NCI-H187 treated with DMSO at 0.1 percent for 48 hours (cell line): Measurements from ENCODE around the gene RNPEPL1.

Experiments used
- DNase-seq: peaks from one replicate; lab custom pipeline; 2025; lab: John Stamatoyannopoulos, UW

The RNPEPL1 gene

GRCh38 chr2:240565333-240566202 is 2.7 kb upstream of the RNPEPL1 start:
- no peak for DNase-seq

DNA sequence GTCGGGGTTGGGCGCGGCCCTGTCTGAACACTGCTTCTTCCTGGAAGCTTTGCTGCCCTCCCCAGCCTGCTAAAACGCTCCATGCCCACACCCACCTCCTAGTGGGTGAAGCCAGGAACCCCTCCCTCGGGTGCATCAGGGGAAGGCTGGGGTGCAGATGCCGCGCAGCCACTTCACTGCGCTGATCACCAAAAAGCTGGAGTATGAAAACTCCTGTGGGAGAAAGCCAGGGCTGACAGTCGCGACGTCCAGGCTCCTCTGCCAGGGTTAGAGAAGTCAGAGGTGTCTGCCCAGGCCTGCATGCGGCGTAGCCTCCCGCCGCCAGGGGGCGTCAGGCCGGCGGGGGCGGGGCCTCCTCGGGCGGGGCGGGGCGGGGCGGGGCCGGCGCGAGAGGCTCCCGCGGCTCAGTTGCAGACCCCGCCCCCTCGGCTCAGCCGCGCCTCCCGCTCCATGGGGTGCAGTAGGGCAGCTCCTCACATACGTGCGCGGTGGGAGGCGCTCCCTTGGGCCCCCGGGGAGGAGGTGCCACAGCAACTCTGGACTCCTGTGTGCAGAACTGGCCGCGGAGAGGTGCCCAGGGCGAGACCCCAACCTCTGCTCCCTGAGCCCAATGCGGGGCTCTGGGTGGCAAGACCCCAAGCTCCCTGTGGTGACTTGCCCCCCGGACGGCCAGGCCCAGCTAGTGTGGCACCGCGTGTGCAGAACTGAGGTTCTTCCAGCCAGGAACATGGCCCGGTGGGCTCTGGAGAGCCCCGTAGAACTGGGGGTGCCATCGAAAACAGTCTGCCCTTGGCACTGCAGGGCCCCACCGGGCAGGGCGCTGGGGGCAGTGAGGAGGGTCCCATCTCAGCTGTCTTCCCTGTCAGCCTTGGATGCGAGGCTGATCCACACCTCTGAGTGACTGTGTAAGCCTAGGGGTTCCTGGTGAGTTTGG is 1.8 kb upstream of the RNPEPL1 start:
- no peak for DNase-seq

DNA sequence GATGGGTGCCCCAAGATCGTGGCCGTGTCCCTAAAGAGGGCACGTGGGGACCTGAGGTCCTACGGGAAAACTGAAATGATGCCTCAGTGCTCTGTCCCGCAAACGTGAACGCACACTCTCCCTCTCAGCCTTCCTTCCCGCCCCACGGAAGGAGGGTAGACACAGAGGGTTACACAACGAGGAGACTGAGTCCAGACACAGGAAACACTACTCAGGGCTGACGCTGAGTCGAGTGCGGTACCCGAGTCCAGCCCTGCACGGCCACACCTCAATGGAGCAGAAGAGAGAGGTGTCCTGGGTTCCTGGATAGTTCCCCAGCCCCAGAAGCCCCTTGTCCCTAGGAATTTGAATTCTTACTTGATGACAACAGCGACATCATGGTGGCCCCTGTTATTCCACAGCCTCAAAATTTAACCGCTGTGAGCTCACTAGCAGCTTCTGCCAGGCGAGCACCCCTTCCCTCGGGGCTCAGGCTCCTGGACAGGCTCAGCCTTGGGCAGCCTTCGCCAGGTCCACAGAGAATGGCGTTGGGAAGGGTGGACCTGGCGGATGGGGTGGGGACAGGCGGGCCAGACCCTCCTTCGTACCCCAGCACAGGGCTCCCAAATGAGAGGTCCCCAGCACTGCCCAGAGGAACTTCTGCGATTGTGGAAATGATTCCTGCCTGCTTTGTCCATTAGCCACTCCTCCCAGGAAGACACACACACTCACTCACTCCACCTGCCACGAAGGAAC is 980 bp upstream of the RNPEPL1 start:
- no peak for DNase-seq

DNA sequence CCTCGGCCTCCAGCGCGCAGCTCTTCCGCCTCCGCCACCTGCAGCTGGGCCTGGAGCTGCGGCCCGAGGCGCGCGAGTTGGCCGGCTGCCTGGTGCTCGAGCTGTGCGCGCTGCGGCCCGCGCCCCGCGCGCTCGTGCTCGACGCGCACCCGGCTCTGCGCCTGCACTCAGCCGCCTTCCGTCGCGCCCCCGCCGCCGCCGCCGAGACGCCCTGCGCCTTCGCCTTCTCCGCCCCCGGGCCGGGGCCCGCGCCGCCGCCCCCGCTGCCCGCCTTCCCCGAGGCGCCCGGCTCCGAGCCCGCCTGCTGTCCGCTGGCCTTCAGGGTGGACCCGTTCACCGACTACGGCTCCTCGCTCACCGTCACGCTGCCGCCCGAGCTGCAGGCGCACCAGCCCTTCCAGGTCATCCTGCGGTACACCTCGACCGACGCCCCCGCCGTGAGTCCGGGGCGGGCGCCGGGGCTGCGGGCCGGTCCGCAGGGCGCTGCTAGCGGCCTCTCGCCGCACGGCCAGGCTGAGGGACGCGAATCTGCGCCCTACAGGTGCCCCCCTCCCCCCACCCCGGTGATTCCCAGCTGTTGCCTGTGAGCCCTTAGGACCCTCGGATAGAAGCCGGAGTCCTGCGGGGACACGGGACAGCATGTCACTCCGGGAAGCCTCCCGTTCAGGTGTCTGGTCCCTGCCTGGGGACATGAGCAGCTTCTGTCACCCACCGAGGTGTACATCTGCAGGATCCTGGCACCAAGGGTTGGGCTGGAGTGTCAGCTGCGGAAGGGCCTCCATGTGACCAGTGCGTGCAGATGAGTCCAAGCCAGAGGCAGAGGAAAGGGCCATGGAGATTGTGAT is 616 bp downstream of the RNPEPL1 start:
- DNase-seq, result no peak

- DNase-seq, result no peak
Measured at GRCh38 chr2:240569523-240569997, 1.3 kb downstream of the RNPEPL1 start.

DNA sequence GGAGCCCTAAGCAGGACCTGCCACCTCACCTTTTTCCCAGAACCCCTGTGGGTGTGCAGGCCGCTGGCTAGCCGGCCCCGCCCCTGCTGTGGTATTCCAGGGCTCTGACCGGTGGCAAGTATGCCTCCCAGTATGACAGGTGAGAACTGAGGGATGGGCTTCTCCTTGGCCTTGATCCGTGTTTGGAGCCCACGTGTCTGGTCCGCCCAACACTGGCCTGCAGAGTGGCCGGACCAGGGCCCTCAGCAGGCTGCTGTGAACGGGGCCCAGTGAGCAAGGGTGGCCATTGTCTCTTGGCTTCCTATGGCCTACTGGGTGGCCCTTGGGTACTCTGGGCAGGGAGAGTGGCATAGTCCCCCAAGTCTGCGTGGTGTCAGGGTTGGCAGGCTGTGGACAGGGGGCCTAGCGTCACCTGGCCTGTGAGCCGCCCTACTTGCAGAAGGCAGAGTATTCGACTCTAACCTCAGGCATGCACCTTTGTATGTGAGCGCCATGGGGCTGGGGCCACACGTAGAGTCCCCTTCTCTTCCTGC is 1.8 kb downstream of the RNPEPL1 start:
- no peak for DNase-seq

DNA sequence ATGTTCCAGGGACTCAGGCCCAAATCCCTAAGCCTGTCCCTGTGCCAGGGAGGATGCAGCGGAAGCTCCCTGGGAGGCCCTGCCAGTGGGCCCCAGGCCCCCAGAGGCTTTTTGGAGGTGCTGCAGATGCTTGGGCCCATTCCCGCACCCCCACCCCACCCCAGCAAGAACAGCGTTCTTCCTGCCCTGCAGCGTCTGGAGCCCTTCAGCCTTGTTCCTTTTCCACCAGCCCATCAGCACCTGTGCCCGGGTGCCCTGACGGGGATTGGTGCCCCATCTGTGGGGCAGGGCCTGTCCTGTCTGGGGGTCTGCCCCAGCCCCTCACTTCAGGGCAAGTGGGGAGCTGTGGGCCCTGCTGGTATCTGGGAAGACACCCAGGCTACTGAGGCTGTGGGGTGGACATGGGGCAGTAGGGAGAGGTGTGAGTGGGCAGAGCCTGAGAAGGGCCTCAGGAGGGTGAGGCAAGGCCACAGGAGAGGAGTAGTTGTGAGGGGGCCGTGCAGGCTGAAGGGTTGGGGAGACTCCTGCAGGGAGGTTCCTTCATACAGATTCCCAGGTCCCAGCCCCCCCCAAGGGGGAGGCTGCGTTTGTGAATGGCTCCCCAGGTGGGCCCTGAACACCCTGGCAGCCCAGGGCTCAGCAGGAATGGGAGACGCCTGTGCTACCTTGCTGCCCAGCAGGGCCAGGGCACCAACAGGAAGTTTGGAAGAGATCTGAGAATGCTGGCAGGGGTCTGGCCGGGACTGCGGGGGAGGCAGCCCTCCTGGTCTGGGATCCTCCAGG is 2.4 kb downstream of the RNPEPL1 start:
- no peak for DNase-seq

GRCh38 chr2:240571314-240571973 is 3.2 kb downstream of the RNPEPL1 start:
- DNase-seq, result no peak

- no peak for DNase-seq
Measured at GRCh38 chr2:240572141-240573031, 4.1 kb downstream of the RNPEPL1 start.

GRCh38 chr2:240573071-240573515 is 4.8 kb downstream of the RNPEPL1 start:
- DNase-seq, result no peak

- no peak for DNase-seq
Measured at GRCh38 chr2:240573516-240574385, 5.5 kb downstream of the RNPEPL1 start.

- no peak for DNase-seq
Measured at GRCh38 chr2:240574386-240575100, 6.3 kb downstream of the RNPEPL1 start.

GRCh38 chr2:240575101-240575965 is 7.0 kb downstream of the RNPEPL1 start:
- DNase-seq, result no peak

DNA sequence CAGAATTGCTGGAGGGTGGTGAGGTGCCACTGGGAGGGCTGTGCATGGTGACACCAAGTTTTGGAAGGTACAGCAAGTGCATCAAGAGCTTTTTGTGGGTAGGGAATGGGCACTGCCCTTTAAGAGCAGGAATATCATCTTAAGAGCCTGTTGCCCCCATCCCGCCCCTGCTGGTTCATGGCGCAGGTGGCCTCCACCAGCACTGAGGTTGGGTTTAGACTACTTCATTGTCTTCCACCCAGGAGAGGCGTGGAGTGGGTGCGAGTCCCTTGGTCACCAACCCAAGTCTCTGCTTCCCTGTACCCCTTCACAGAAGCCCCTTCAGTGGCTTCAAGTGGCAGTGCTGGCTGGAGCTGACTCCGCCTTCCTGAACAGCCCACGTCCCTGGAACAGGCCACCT is 7.8 kb downstream of the RNPEPL1 start:
- no peak for DNase-seq

DNA sequence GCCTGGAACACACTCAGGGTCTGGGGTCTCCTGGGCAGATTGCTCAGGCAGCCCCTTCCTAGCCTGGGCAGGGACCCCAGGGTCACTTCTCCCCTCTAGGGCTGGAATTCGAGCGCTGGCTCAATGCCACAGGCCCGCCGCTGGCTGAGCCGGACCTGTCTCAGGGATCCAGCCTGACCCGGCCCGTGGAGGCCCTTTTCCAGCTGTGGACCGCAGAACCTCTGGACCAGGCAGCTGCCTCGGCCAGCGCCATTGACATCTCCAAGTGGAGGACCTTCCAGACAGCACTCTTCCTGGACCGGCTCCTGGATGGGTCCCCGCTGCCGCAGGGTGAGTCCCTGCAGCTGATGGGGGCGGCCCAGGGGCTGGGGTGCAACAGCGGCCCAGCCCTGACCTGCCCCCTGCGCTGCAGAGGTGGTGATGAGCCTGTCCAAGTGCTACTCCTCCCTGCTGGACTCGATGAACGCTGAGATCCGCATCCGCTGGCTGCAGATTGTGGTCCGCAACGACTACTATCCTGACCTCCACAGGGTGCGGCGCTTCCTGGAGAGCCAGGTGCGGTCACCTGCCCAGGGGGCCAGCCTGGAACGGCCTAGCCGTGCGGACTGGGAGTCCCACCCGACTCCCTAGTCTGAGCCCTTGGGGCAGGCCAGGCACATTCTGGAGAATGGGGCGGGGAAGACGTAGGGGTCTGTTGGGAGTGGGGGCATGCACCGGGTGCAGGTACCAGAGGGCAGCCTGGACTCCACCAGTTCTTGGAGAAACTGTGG is 8.3 kb downstream of the RNPEPL1 start:
- no peak for DNase-seq
